Neural progenitor cell (in vitro differentiated cells): ENCODE results near the gene ARID5B.

Experiments used
- EZH2 ChIP-seq: fragments of 200-600 bp; sonication (generic); IDR thresholded peaks from 2 replicates; pipeline ENCODE4 v1.6.1; 2017; ENCODE audit warnings: antibody characterized with exemption, mild to moderate bottlenecking, moderate library complexity
- EZH2phosphoT487 ChIP-seq: fragments of 200-600 bp; sonication (generic); IDR thresholded peaks from 2 replicates; pipeline ENCODE4 v1.6.1; 2017; ENCODE audit warnings: antibody characterized with exemption

GRCh38 chr10:62023329-62023728 is 121.8 kb downstream of the ARID5B start:
- TF ChIP-seq EZH2 = no peak
- TF ChIP-seq EZH2phosphoT487 = no peak
